Endothelial cell of umbilical vein (primary cell): Measurements from ENCODE around the gene GNB1. TPM values are rescaled to one million over a fixed set of nuclear protein-coding genes. Genes with fewer than 3 reads are reported as not detected.

Experiments
- BruUV-seq: library from RNA; stranded (reverse); fragments of 400-500 nt; replicated peaks from 2 replicates; lab custom pipeline; 2021; lab: Mats Ljungman, UMichigan
- CTCF ChIA-PET: fragments of 300-600, 350-600 bp; sonication (Branson Sonifier 250); formaldehyde crosslinking; loops from one replicate; lab custom pipeline; 2021; ENCODE audit warnings: antibody characterized with exemption, inconsistent platforms; lab: Charles Lee
- POLR2A ChIA-PET: fragments of 300-600, 350-600 bp; sonication (Branson Sonifier 250); formaldehyde crosslinking; loops from one replicate; lab custom pipeline; 2021; ENCODE audit warnings: antibody characterized with exemption, inconsistent platforms; lab: Charles Lee
- DNase-seq: peaks from one replicate; pipeline ENCODE4 v3.0.0-alpha.2; 2011; ENCODE audit warnings: low read depth, low spot score
- FAIRE-seq: peaks from 2 replicates; lab custom pipeline; 2011; peaks lifted over from hg19 to GRCh38; lab: Jason Lieb, UNC
- H2AFZ ChIP-seq: 2 replicates; pipeline ENCODE4 v1.6.0; 2012; ENCODE audit warnings: low read depth, low read length, control low read depth, inconsistent platforms
- H3K27ac ChIP-seq: 2 replicates; pipeline ENCODE4 v1.5.1; 2011; ENCODE audit warnings: low read depth, mild to moderate bottlenecking, control low read depth, low read length, moderate library complexity; ENCODE audit not compliant: insufficient read depth
- H3K27me3 ChIP-seq, 2 experiments: 2 replicates each; pipeline versions ENCODE4 v1.6.0 to v1.6.1; 2011; ENCODE audit warnings: low read length in 2 of 2, mixed read lengths in 1 of 2; ENCODE audit not compliant: control insufficient read depth in 2 of 2, insufficient read depth in 2 of 2
- H3K36me3 ChIP-seq, 2 experiments: 2 replicates in 1 of 2; 3 replicates in 1 of 2; pipeline ENCODE4 v1.5.1; 2011; ENCODE audit warnings: low read length in 2 of 2, mild to moderate bottlenecking in 1 of 2, moderate library complexity in 1 of 2; ENCODE audit not compliant: control insufficient read depth in 2 of 2, insufficient read depth in 2 of 2; ENCODE audit errors: extremely low read depth in 1 of 2
- H3K4me1 ChIP-seq: 3 replicates; pipeline ENCODE4 v1.5.1; 2011; ENCODE audit warnings: mild to moderate bottlenecking, low read length; ENCODE audit not compliant: control insufficient read depth, insufficient read depth; ENCODE audit errors: extremely low read depth
- H3K4me2 ChIP-seq: 2 replicates; pipeline ENCODE4 v1.6.1; 2011; ENCODE audit warnings: low read length, control low read depth, mixed read lengths; ENCODE audit not compliant: insufficient read depth
- H3K4me3 ChIP-seq, 3 experiments: fragments of 200-600 bp in 1 of 3; sonication (generic), shearing (Covaris generic) in 1 of 3; replicated peaks in 1 of 3; 2 replicates each; pipeline ENCODE4 v1.5.1; 2011 to 2016; ENCODE audit warnings: control low read depth in 3 of 3, low read length in 3 of 3, mild to moderate bottlenecking in 2 of 3, inconsistent platforms in 1 of 3, low read depth in 1 of 3, moderate library complexity in 1 of 3; ENCODE audit not compliant: insufficient read depth in 1 of 3
- H3K79me2 ChIP-seq: 2 replicates; pipeline ENCODE4 v1.6.0; 2012; ENCODE audit warnings: low read length, inconsistent platforms; ENCODE audit not compliant: control insufficient read depth, insufficient read depth
- H3K9ac ChIP-seq: replicated peaks from 2 replicates; pipeline ENCODE3; 2011; ENCODE audit warnings: low read length, control low read depth; ENCODE audit not compliant: insufficient read depth; ENCODE audit errors: extremely low read depth
- H3K9me1 ChIP-seq: replicated peaks from 3 replicates; pipeline ENCODE4 v1.6.0; 2011; ENCODE audit warnings: mild to moderate bottlenecking, low read length; ENCODE audit not compliant: control insufficient read depth, insufficient read depth; ENCODE audit errors: extremely low read depth
- H3K9me3 ChIP-seq: replicated peaks from 2 replicates; pipeline ENCODE4 v1.5.1; 2012; ENCODE audit warnings: low read length, inconsistent platforms; ENCODE audit not compliant: control insufficient read depth, insufficient read depth
- H4K20me1 ChIP-seq: replicated peaks from 2 replicates; pipeline ENCODE3; 2011; ENCODE audit warnings: mild to moderate bottlenecking, low read length; ENCODE audit not compliant: control insufficient read depth, insufficient read depth; ENCODE audit errors: extremely low read depth
- EZH2 ChIP-seq: IDR thresholded peaks from 2 replicates; pipeline ENCODE4 v1.6.1; 2012; ENCODE audit warnings: borderline replicate concordance, low read depth, mild to moderate bottlenecking, moderate library complexity, low read length, inconsistent platforms; ENCODE audit not compliant: severe bottlenecking
- FOS ChIP-seq: IDR thresholded peaks from 2 replicates; pipeline ENCODE4 v1.6.1; 2011; ENCODE audit warnings: mild to moderate bottlenecking, low read length, moderate library complexity, borderline replicate concordance; ENCODE audit not compliant: insufficient read depth
- GATA2 ChIP-seq: IDR thresholded peaks from 2 replicates; pipeline ENCODE4 v1.7.0; 2011; ENCODE audit warnings: low read depth, mild to moderate bottlenecking, moderate library complexity, mixed read lengths, low read length; ENCODE audit not compliant: insufficient read length, insufficient read depth
- JUN ChIP-seq: IDR thresholded peaks from 2 replicates; pipeline ENCODE4 v1.6.1; 2011; ENCODE audit warnings: borderline replicate concordance, low read depth; ENCODE audit not compliant: insufficient read length, insufficient read depth
- MYC ChIP-seq: IDR thresholded peaks from one replicate; pipeline ENCODE4 v1.6.1; 2011; ENCODE audit warnings: mild to moderate bottlenecking, low read depth, low read length
- POLR2A ChIP-seq: IDR thresholded peaks from 2 replicates; pipeline ENCODE4 v1.6.1; 2012; ENCODE audit warnings: low read depth, mild to moderate bottlenecking, control low read depth, low read length
- POLR2AphosphoS5 ChIP-seq: IDR thresholded peaks from 2 replicates; pipeline ENCODE4 v1.6.1; 2012; ENCODE audit warnings: low read depth, mild to moderate bottlenecking, control low read depth, low read length, moderate library complexity; ENCODE audit not compliant: insufficient read depth
- dilution Hi-C: fragments of 300-500 bp; cut with MboI; formaldehyde crosslinking; loops from one replicate; pipeline ENCODE4 v1.15.0; 2019; ENCODE audit warnings: low sequenced_read_pairs; ENCODE audit not compliant: extremely low pct_ligation_motif_present
- intact Hi-C: fragments of 100-400 bp; cut with micrococcal nuclease; formaldehyde crosslinking; loops from one replicate; pipeline ENCODE4 v1.10.0; 2022
- polyA plus RNA-seq, 4 experiments: library from polyadenylated mRNA; depleted of rRNA in 3 of 4; stranded (reverse) in 3 of 4; unstranded in 1 of 4; fragments of >200 nt; gene quantifications; 2 replicates each; pipeline versions ENCODE4 v1.2.1 to v1.2.3, GENCODE V29; 2011 to 2012; ENCODE audit warnings: missing spikeins in 1 of 4
- total RNA-seq: library from RNA; stranded (reverse); gene quantifications from 2 replicates; pipeline ENCODE4 v1.2.3, GENCODE V29; 2021
- TF ChIP-seq, protein P1 (sequence below): IDR thresholded peaks from 2 replicates; pipeline ENCODE4 v1.6.1; 2011; ENCODE audit not compliant: insufficient read depth, insufficient read length
- TF ChIP-seq, protein P2 (sequence below), 2 donors: IDR thresholded peaks; 1 replicate in 1 of 2; 2 replicates in 1 of 2; pipeline ENCODE4 v1.5.1; 2011; ENCODE audit warnings: low read length in 2 of 2, mild to moderate bottlenecking in 2 of 2, moderate library complexity in 2 of 2, control low read depth in 1 of 2, inconsistent platforms in 1 of 2, low read depth in 1 of 2; ENCODE audit not compliant: insufficient read depth in 1 of 2; ENCODE audit errors: extremely low read depth in 1 of 2

The GNB1 gene
- total and polyA plus RNA-seq, 2 donors (not counting 3 experiments of a cell fraction or from before 2014, with no cell fraction given) = 501 to 529 TPM

DNA sequence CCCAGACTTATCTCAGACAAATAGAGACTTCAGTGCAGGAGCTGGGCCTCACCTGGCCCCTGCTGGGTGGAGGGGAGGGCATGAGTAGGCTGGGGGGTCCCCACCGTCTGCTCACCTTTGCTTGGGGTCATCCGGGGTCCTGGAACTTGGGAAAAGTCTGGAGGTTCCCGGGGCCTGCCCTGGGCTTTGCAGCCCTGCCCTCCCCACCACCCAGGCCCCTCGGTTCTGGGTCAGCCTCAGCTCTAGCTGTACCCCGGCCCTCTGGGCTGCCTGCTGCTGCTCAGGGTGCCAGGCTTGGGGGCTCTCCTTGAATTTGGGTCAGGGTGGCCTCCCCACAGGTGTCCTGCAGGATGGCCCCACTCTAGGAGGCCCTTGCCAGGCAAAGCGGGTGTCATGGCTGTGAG lies 30.6 kb upstream of the GNB1 start:
- no peaks in the 10 kb centered on the region for H3K36me3 ChIP-seq
- peaks cover 5% of the 10 kb centered on the region for H3K4me1 ChIP-seq
- no peaks in the 10 kb centered on the region for H3K79me2 ChIP-seq
- DNase-seq (no peak), FAIRE-seq (no peak)
- intact Hi-C loops = no loop called here
- no peak overlapping the region for H3K4me2 ChIP-seq
- CTCF ChIA-PET = interaction anchor here (1.0 kb wide), 1 partner anchor 12 kb away, joined by 3 read pairs; no protein-coding TSS in a partner anchor
- TF ChIP-seq EZH2 (no peak), POLR2A (no peak), JUN (no peak), POLR2AphosphoS5 (no peak), GATA2 (no peak), MYC (no peak), FOS (no peak)
- TF ChIP-seq, protein P1, sequence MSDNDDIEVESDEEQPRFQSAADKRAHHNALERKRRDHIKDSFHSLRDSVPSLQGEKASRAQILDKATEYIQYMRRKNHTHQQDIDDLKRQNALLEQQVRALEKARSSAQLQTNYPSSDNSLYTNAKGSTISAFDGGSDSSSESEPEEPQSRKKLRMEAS = no peak
- TF ChIP-seq, protein P2, sequence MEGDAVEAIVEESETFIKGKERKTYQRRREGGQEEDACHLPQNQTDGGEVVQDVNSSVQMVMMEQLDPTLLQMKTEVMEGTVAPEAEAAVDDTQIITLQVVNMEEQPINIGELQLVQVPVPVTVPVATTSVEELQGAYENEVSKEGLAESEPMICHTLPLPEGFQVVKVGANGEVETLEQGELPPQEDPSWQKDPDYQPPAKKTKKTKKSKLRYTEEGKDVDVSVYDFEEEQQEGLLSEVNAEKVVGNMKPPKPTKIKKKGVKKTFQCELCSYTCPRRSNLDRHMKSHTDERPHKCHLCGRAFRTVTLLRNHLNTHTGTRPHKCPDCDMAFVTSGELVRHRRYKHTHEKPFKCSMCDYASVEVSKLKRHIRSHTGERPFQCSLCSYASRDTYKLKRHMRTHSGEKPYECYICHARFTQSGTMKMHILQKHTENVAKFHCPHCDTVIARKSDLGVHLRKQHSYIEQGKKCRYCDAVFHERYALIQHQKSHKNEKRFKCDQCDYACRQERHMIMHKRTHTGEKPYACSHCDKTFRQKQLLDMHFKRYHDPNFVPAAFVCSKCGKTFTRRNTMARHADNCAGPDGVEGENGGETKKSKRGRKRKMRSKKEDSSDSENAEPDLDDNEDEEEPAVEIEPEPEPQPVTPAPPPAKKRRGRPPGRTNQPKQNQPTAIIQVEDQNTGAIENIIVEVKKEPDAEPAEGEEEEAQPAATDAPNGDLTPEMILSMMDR (IDR thresholded peaks at IDR 0.05; ENCODE audit: extremely low read depth in 1 of 2, insufficient read depth in 1 of 2, low read depth in 1 of 2, low read length in 2 of 2) = no peak
- POLR2A ChIA-PET = no interaction called here
- H3K9ac ChIP-seq = no peak overlapping the region
- no peak overlapping the region for H3K4me3 ChIP-seq
- H4K20me1 ChIP-seq = no peaks in the 10 kb centered on the region
- H3K9me1 ChIP-seq = no peaks in the 10 kb centered on the region
- H3K27ac ChIP-seq = no peak overlapping the region
- no peak overlapping the region for H2AFZ ChIP-seq
- no peaks in the 10 kb centered on the region for H3K27me3 ChIP-seq
- BruUV-seq = no TSS peak
- no peaks in the 10 kb centered on the region for H3K9me3 ChIP-seq
- dilution Hi-C loops = no loop called here
